Panc1 (cell line): ENCODE results near the gene INPP5E. TPM values are rescaled to one million over a fixed set of nuclear protein-coding genes. Genes with fewer than 3 reads are reported as not detected.

Source experiments
- ATAC-seq: fragments of 200-7000 bp; cut with Tn5 transposase; 2 replicates; pipeline ENCODE4 v1.9.1; 2020; ENCODE audit warnings: mild to moderate bottlenecking, moderate library complexity
- BruUV-seq: library from RNA; stranded (reverse); fragments of 400-500 nt; replicated peaks from 2 replicates; lab custom pipeline; 2021; lab: Mats Ljungman, UMichigan
- CTCF ChIA-PET: fragments of 300-600 bp; sonication (Branson Sonifier 250); formaldehyde crosslinking; loops from one replicate; lab custom pipeline; 2022; ENCODE audit warnings: antibody characterized with exemption; lab: Charles Lee
- POLR2A ChIA-PET: fragments of 300-600 bp; sonication (Branson Sonifier 250); formaldehyde crosslinking; loops from one replicate; lab custom pipeline; 2022; ENCODE audit warnings: antibody characterized with exemption; lab: Charles Lee
- DNase-seq: peaks from one replicate; pipeline ENCODE4 v3.0.0-alpha.2; 2010; ENCODE audit warnings: low read depth, low spot score
- H3K27ac ChIP-seq: 2 replicates; pipeline ENCODE4 v1.5.1; 2011; ENCODE audit warnings: mild to moderate bottlenecking, low read length, inconsistent platforms
- H3K27me3 ChIP-seq: fragments of 200-500 bp; sonication (Bioruptor generic); 2 replicates; pipeline ENCODE4 v1.6.0; 2014; ENCODE audit warnings: low read length, inconsistent platforms; ENCODE audit not compliant: control insufficient read depth, insufficient read depth
- H3K36me3 ChIP-seq: fragments of 200-500 bp; sonication (Bioruptor generic); 2 replicates; pipeline ENCODE4 v1.5.1; 2014; ENCODE audit warnings: inconsistent platforms, mild to moderate bottlenecking, low read length, moderate library complexity; ENCODE audit not compliant: control insufficient read depth, insufficient read depth
- H3K4me1 ChIP-seq: 2 replicates; pipeline ENCODE4 v1.5.1; 2011; ENCODE audit warnings: inconsistent platforms, mild to moderate bottlenecking, low read length, moderate library complexity; ENCODE audit not compliant: control insufficient read depth, insufficient read depth
- H3K4me3 ChIP-seq, 2 experiments: 2 replicates each; pipeline ENCODE4 v1.5.1; 2011 to 2012; ENCODE audit warnings: low read depth in 2 of 2, low read length in 2 of 2, mild to moderate bottlenecking in 2 of 2, inconsistent platforms in 1 of 2, moderate library complexity in 1 of 2
- H3K9me3 ChIP-seq: fragments of 200-500 bp; sonication (Bioruptor generic); 2 replicates; pipeline ENCODE4 v1.5.1; 2014; ENCODE audit warnings: low read depth, mild to moderate bottlenecking, inconsistent platforms, low read length, moderate library complexity; ENCODE audit not compliant: control insufficient read depth, insufficient read depth
- POLR2AphosphoS5 ChIP-seq: IDR thresholded peaks from 2 replicates; pipeline ENCODE4 v1.6.1; 2012; ENCODE audit warnings: mild to moderate bottlenecking, low read depth, low read length, moderate library complexity
- SIN3A ChIP-seq: IDR thresholded peaks from 2 replicates; pipeline ENCODE4 v1.6.1; 2012; ENCODE audit warnings: low read depth, mild to moderate bottlenecking, low read length, moderate library complexity, borderline replicate concordance; ENCODE audit not compliant: insufficient read depth
- TCF7L2 ChIP-seq: IDR thresholded peaks from 2 replicates; pipeline ENCODE4 v1.6.1; 2011; ENCODE audit warnings: mild to moderate bottlenecking, low read depth, low read length, inconsistent platforms
- in situ Hi-C: cut with HindIII; loops from 2 replicates; pipeline ENCODE4 v1.10.0; 2016; ENCODE audit warnings: low sequenced_read_pairs, low pct_unique_long_range_greater_than_20kb
- intact Hi-C: fragments of 100-400 bp; cut with micrococcal nuclease; formaldehyde crosslinking; loops from one replicate; pipeline ENCODE4 v1.10.0; 2022; ENCODE audit not compliant: unreplicated experiment
- total RNA-seq: library from RNA; stranded (reverse); gene quantifications from one replicate; pipeline ENCODE4 v1.2.1, GENCODE V29; 2021; ENCODE audit not compliant: unreplicated experiment
- TF ChIP-seq, protein P1 (sequence below): fragments of 450-650 bp; IDR thresholded peaks from 2 replicates; pipeline ENCODE4 v1.5.1; 2017; ENCODE audit warnings: mild to moderate bottlenecking
- TF ChIP-seq, protein P2 (sequence below), 2 experiments: IDR thresholded peaks; 2 replicates each; pipeline ENCODE4 v1.6.1; 2011 to 2012; ENCODE audit warnings: low read depth in 2 of 2, control low read depth in 1 of 2, low read length in 1 of 2, mild to moderate bottlenecking in 1 of 2, moderate library complexity in 1 of 2; ENCODE audit not compliant: insufficient read depth in 1 of 2

Gene INPP5E
- total RNA-seq, 1 experiment from 2014 or later: 14.1 TPM

DNA sequence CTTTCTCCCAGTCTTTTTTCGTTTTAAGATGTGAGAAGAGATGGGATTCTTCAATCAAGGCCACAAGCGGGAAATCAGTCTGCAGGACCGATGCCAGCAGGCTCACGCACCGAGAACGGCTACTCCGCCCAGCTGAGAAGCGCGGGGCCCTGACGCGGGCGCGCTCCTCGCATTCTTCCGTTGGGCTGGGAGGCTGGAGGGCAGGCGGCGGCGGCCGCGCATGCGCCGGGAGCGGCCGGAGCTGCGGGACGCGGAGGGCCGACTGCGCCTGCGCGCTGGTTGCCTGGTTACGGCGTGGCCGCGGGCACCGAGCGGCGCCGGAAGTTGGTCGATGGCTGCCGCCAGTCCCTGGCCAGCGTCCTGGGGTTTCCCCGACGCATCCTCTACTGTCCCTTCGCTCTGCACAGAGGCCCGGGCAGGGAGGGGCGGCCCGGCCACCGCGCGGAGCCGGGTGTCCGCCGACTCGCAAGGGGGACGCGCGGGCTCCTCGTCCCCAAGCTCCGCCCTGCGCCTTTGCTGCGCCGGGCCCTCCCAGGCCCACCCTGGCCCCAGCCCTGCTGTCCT, 44.0 kb upstream of the INPP5E start:
- ChIA-PET CTCF (interaction anchor here (3.2 kb wide), 1 partner anchor 141 kb away, joined by 18 read pairs; no protein-coding TSS in a partner anchor), POLR2A (no interaction called here)
- Histone ChIP-seq H3K4me3 (peak overlapping the region; percentile 58 to 66), H3K4me1 (peaks cover 8% of the 10 kb centered on the region), H3K27ac (peak overlapping the region; percentile 79), H3K27me3 (no peaks in the 10 kb centered on the region), H3K36me3 (peaks cover 2% of the 10 kb centered on the region; the same call in 1 of the 2 replicates), H3K9me3 (no peaks in the 10 kb centered on the region)
- no peak for DNase-seq
- in situ Hi-C loops (loop anchor here (10.0 kb wide), 1 partner anchor 61 kb away; the partner anchor contains the start of gene NOTCH1), intact Hi-C loops (no loop called here)
- peak; percentile 75 for ATAC-seq
- TF ChIP-seq POLR2AphosphoS5: peak; percentile 66; the same call in 1 of the 2 replicates
- 0 out of 2 replicates have a peak, but pooled peaks have one; percentile 64 for TF ChIP-seq SIN3A
- TF ChIP-seq, protein P1, sequence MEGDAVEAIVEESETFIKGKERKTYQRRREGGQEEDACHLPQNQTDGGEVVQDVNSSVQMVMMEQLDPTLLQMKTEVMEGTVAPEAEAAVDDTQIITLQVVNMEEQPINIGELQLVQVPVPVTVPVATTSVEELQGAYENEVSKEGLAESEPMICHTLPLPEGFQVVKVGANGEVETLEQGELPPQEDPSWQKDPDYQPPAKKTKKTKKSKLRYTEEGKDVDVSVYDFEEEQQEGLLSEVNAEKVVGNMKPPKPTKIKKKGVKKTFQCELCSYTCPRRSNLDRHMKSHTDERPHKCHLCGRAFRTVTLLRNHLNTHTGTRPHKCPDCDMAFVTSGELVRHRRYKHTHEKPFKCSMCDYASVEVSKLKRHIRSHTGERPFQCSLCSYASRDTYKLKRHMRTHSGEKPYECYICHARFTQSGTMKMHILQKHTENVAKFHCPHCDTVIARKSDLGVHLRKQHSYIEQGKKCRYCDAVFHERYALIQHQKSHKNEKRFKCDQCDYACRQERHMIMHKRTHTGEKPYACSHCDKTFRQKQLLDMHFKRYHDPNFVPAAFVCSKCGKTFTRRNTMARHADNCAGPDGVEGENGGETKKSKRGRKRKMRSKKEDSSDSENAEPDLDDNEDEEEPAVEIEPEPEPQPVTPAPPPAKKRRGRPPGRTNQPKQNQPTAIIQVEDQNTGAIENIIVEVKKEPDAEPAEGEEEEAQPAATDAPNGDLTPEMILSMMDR: no peak
- BruUV-seq: TSS peak; percentile 93

DNA sequence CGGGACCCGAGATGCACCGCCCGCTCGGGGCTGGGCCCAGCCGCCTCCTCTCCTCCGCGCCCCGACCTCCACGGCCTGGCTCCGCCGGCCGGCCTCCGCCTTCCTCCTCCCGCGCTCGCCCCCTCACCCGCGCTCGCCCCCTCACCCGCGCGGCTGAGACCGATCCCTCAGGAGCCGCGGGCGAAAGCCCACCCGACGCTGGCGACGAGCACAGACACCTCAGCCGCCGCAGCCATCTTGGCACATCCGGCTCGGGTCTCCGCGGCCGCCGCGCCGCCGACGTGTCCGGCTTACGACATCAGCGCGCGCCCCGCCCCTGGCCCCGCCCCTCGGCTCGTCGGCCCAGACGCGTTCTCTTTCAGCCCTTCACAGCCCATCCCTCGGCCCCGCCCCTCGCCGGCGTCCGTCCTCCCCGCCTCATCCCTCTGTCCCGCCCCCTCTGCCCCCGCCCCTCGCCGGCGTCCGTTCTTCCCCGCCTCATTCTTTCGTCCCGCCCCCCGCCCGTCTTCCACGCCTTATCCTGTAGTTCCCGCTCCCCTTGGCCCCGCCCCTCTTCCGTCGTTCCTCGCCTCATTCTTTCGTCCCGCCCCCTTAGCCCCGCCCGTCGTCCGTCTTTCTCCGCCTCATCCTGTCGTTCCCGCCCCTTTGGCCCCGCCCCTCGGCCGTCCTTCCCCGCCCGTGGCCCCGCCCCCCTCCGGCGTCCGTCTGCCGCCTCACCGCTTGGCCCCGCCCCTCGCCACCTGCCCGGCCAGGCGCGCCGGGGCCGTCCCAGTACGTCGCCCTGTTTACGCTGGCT, 43.3 kb upstream of the INPP5E start, which contains the start of gene SEC16A:
Gene SEC16A (minus strand): TSS at position 248 of the 796 bp plus-strand sequence. CDS start 5,425 bp downstream, outside the sequence.
- POLR2A ChIA-PET: no interaction called here
- Histone ChIP-seq H3K36me3 (peaks cover 2% of the 10 kb centered on the region; the same call in 1 of the 2 replicates), H3K27me3 (no peaks in the 10 kb centered on the region), H3K9me3 (no peaks in the 10 kb centered on the region), H3K27ac (peak within 1 kb of the TSS; percentile 86), H3K4me1 (peaks cover 8% of the 10 kb centered on the region), H3K4me3 (peak within 1 kb of the TSS; percentile 90 to 94)
- peak; percentile 60 for DNase-seq
- intact Hi-C loops (no loop called here), in situ Hi-C loops (loop anchor here (10.0 kb wide), 1 partner anchor 62 kb away; the partner anchor contains the start of gene NOTCH1)
- CTCF ChIA-PET: interaction anchor here (3.2 kb wide), 1 partner anchor 142 kb away, joined by 18 read pairs; no protein-coding TSS in a partner anchor
- ATAC-seq: peak; percentile 83
- no TSS peak for BruUV-seq
- TF ChIP-seq, protein P2, sequence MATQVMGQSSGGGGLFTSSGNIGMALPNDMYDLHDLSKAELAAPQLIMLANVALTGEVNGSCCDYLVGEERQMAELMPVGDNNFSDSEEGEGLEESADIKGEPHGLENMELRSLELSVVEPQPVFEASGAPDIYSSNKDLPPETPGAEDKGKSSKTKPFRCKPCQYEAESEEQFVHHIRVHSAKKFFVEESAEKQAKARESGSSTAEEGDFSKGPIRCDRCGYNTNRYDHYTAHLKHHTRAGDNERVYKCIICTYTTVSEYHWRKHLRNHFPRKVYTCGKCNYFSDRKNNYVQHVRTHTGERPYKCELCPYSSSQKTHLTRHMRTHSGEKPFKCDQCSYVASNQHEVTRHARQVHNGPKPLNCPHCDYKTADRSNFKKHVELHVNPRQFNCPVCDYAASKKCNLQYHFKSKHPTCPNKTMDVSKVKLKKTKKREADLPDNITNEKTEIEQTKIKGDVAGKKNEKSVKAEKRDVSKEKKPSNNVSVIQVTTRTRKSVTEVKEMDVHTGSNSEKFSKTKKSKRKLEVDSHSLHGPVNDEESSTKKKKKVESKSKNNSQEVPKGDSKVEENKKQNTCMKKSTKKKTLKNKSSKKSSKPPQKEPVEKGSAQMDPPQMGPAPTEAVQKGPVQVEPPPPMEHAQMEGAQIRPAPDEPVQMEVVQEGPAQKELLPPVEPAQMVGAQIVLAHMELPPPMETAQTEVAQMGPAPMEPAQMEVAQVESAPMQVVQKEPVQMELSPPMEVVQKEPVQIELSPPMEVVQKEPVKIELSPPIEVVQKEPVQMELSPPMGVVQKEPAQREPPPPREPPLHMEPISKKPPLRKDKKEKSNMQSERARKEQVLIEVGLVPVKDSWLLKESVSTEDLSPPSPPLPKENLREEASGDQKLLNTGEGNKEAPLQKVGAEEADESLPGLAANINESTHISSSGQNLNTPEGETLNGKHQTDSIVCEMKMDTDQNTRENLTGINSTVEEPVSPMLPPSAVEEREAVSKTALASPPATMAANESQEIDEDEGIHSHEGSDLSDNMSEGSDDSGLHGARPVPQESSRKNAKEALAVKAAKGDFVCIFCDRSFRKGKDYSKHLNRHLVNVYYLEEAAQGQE (IDR thresholded peaks at IDR 0.05; ENCODE audit: insufficient read depth in 1 of 2, low read depth in 2 of 2, low read length in 1 of 2): no peak
- TF ChIP-seq POLR2AphosphoS5 (peak; percentile 64), SIN3A (0 out of 2 replicates have a peak, but pooled peaks have one; percentile 35), TCF7L2 (no peak)
